ENCODE measurements around the gene SELE. TPM values are rescaled to one million over a fixed set of nuclear protein-coding genes. Genes with fewer than 3 reads are reported as not detected.

SELE gene
- total and polyA plus RNA-seq, 9 of the 15 experiments (the other 6 are each of a cell fraction or from before 2014, with no cell fraction given), result 0.08 TPM; not detected in 8

GRCh38 chr1:169711469-169712308, 22.2 kb downstream of the SELE start, which contains the start of gene SELL (continued):
- no peak for TF ChIP-seq E2F1 (CRISPR knock-in tag; IDR thresholded peaks at IDR 0.05)
- TF ChIP-seq RAD21 (CRISPR knock-in tag; conservative IDR thresholded peaks at IDR 0.05 in 1 of 2, IDR thresholded peaks at IDR 0.05 in 1 of 2), result peak; percentile 77 to 78
- TF ChIP-seq ZNF778 (CRISPR knock-in tag; IDR thresholded peaks at IDR 0.05), result no peak
- no peak for TF ChIP-seq ZBTB43 (CRISPR knock-in tag; IDR thresholded peaks at IDR 0.05)
- TF ChIP-seq ARID3A (IDR thresholded peaks at IDR 0.05; ENCODE audit: borderline replicate concordance, low read depth, low read length), result no peak
- no peak for TF ChIP-seq CHD1 (IDR thresholded peaks at IDR 0.05; ENCODE audit: low read length)
- no peak for TF ChIP-seq ATF7 (IDR thresholded peaks at IDR 0.05)
- TF ChIP-seq DIDO1 (tag; IDR thresholded peaks at IDR 0.05; ENCODE audit: low read depth), result no peak
- TF ChIP-seq TRIM28 (IDR thresholded peaks at IDR 0.05), result no peak
- no peak for TF ChIP-seq HNRNPK (IDR thresholded peaks at IDR 0.05; ENCODE audit: low read depth, low read length, poor library complexity, severe bottlenecking)
- TF ChIP-seq PRDM10 (IDR thresholded peaks at IDR 0.05; ENCODE audit: partially characterized antibody), result no peak

Measured in K562 (cell line).